Neural cell (in vitro differentiated cells): Measurements from ENCODE around the gene SNHG17.

ENCODE experiments used
- MXI1 ChIP-seq: fragments of 450-650 bp; conservative IDR thresholded peaks from 2 replicates; pipeline ENCODE4 v1.6.1; 2014; ENCODE audit warnings: antibody characterized with exemption, mild to moderate bottlenecking; ENCODE audit not compliant: poor library complexity, severe bottlenecking
- TAF1 ChIP-seq: IDR thresholded peaks from 2 replicates; pipeline ENCODE4 v1.6.1; 2012; ENCODE audit warnings: low read depth
- TF ChIP-seq, protein P1 (sequence below): fragments of 450-650 bp; IDR thresholded peaks from 2 replicates; pipeline ENCODE4 v1.5.1; 2014; ENCODE audit warnings: antibody characterized with exemption, mild to moderate bottlenecking, moderate library complexity; ENCODE audit not compliant: poor library complexity, severe bottlenecking

GRCh38 chr20:38426006-38426897 is 8.9 kb downstream of the SNHG17 start:
- TF ChIP-seq TAF1 (no peak), MXI1 (no peak)
- TF ChIP-seq, protein P1, sequence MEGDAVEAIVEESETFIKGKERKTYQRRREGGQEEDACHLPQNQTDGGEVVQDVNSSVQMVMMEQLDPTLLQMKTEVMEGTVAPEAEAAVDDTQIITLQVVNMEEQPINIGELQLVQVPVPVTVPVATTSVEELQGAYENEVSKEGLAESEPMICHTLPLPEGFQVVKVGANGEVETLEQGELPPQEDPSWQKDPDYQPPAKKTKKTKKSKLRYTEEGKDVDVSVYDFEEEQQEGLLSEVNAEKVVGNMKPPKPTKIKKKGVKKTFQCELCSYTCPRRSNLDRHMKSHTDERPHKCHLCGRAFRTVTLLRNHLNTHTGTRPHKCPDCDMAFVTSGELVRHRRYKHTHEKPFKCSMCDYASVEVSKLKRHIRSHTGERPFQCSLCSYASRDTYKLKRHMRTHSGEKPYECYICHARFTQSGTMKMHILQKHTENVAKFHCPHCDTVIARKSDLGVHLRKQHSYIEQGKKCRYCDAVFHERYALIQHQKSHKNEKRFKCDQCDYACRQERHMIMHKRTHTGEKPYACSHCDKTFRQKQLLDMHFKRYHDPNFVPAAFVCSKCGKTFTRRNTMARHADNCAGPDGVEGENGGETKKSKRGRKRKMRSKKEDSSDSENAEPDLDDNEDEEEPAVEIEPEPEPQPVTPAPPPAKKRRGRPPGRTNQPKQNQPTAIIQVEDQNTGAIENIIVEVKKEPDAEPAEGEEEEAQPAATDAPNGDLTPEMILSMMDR, result no peak
